ENCODE results near the gene PTGES3. TPM values are rescaled to one million over a fixed set of nuclear protein-coding genes. Genes with fewer than 3 reads are reported as not detected.

The PTGES3 gene
- total and polyA plus RNA-seq, 10 of the 15 experiments (the other 5 are each of a cell fraction or from before 2014, with no cell fraction given), result 117 to 520 (median 175) TPM

DNA sequence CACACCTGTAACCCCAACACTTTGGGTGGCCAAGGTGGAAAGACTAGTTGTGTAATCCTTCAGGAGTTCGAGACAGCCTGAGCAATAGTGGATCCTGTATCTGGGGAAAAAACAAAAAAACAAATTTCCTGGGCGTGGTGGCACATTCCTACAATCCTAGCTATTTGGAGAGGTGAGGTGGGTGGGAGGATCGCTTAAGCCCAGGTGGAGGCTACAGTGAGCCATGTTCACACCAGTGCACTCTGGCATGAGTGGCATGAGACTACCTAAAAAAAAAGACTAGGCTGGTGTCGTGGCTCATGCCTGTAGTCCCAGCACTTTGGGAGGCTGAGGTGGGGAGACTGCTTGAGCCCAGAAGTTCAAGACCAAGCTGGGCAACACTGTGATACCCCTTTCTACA is 17.2 kb downstream of the PTGES3 start (continued):
- TF ChIP-seq MAX (IDR thresholded peaks at IDR 0.05; ENCODE audit: low read depth, low read length), result no peak
- TF ChIP-seq SKIL (IDR thresholded peaks at IDR 0.05; ENCODE audit: low read depth, poor library complexity, severe bottlenecking), result no peak
- no peak for TF ChIP-seq ZNF217 (IDR thresholded peaks at IDR 0.05)
- TF ChIP-seq ZNF207 (IDR thresholded peaks at IDR 0.05; ENCODE audit: borderline replicate concordance), result no peak
- no peak for TF ChIP-seq CBX3 (IDR thresholded peaks at IDR 0.05; ENCODE audit: borderline replicate concordance, low read depth)
- TF ChIP-seq PAX5 (IDR thresholded peaks at IDR 0.05; ENCODE audit: borderline replicate concordance, low read depth, low read length), result no peak

- DNase-seq (ENCODE audit: low read depth, low spot score) (no peak), FAIRE-seq (no peak), ATAC-seq (no peak)
- H3K4me3 ChIP-seq, result no peak overlapping the region
- peaks cover 15 to 56% of the 10 kb centered on the region in 2 experiments for H3K36me3 ChIP-seq (ENCODE audit: control insufficient read depth in 2 of 2, insufficient read depth in 2 of 2, low read length in 1 of 2)
- H3K27ac ChIP-seq (ENCODE audit: control insufficient read depth, insufficient read depth), result no peak overlapping the region
- H3K27me3 ChIP-seq (replicated peaks in 1 of 2; ENCODE audit: control insufficient read depth in 2 of 2, insufficient read depth in 2 of 2, low read length in 1 of 2), result no peaks in the 10 kb centered on the region
- no peaks in the 10 kb centered on the region for H4K20me1 ChIP-seq (ENCODE audit: control insufficient read depth, insufficient read depth)
- BruUV-seq (replicated peaks), result no TSS peak
- H3K9me3 ChIP-seq (replicated peaks; ENCODE audit: control insufficient read depth, insufficient read depth, low read length), result no peaks in the 10 kb centered on the region
- H2AFZ ChIP-seq (ENCODE audit: control insufficient read depth, low read depth, low read length), result no peak overlapping the region
- ChIA-PET POLR2A (interaction anchor here (0.9 kb wide), 1 partner anchor 11 kb away, joined by 3 read pairs; no protein-coding TSS in a partner anchor), CTCF (interaction anchor here (1.2 kb wide), 1 partner anchor 16 kb away, joined by 3 read pairs; no protein-coding TSS in a partner anchor), RAD21 (ENCODE audit: unreplicated experiment) (interaction anchor here (0.6 to 1.7 kb wide), 2 partner anchors 9 to 15 kb away, joined by 3 to 4 read pairs; no protein-coding TSS in a partner anchor), SMC1A (ENCODE audit: uncharacterized antibody, unreplicated experiment) (interaction anchor here (1.0 to 3.0 kb wide), 4 partner anchors 9 to 57 kb away, joined by 3 to 15 read pairs (median 4); partner anchors contain the start of gene NACA)
- in situ Hi-C loops (cut with MboI), result no loop called here
- 37% methylated on average over 2 of the region's 2 CpGs for WGBS (ENCODE audit: insufficient coverage, insufficient replicate concordance, low lambda C conversion rate, missing lambda C conversion rate)
- H3K9ac ChIP-seq (ENCODE audit: control insufficient read depth, insufficient read depth, low read length), result no peak overlapping the region
- peaks cover 27% of the 10 kb centered on the region for H3K79me2 ChIP-seq (ENCODE audit: control insufficient read depth, insufficient read depth, low read length)
- intact Hi-C loops (cut with micrococcal nuclease; ENCODE audit: unreplicated experiment), result no loop called here
- H3K4me1 ChIP-seq (ENCODE audit: control insufficient read depth, insufficient read depth, low read length), result no peaks in the 10 kb centered on the region
- TF ChIP-seq ZNF207 (IDR thresholded peaks at IDR 0.05; ENCODE audit: borderline replicate concordance) (no peak), CREM (IDR thresholded peaks at IDR 0.05; ENCODE audit: low read depth) (no peak), MXI1 (IDR thresholded peaks at IDR 0.05; ENCODE audit: low read depth, low read length) (no peak), JUNB (IDR thresholded peaks at IDR 0.05) (no peak), RELB (IDR thresholded peaks at IDR 0.05; ENCODE audit: low read depth) (no peak), IRF5 (IDR thresholded peaks at IDR 0.05; ENCODE audit: borderline replicate concordance) (no peak), RCOR1 (conservative IDR thresholded peaks at IDR 0.05; ENCODE audit: low read depth, low read length) (no peak), SREBF1 (IDR thresholded peaks at IDR 0.05; ENCODE audit: low read length) (no peak)
- TF ChIP-seq, protein P1, sequence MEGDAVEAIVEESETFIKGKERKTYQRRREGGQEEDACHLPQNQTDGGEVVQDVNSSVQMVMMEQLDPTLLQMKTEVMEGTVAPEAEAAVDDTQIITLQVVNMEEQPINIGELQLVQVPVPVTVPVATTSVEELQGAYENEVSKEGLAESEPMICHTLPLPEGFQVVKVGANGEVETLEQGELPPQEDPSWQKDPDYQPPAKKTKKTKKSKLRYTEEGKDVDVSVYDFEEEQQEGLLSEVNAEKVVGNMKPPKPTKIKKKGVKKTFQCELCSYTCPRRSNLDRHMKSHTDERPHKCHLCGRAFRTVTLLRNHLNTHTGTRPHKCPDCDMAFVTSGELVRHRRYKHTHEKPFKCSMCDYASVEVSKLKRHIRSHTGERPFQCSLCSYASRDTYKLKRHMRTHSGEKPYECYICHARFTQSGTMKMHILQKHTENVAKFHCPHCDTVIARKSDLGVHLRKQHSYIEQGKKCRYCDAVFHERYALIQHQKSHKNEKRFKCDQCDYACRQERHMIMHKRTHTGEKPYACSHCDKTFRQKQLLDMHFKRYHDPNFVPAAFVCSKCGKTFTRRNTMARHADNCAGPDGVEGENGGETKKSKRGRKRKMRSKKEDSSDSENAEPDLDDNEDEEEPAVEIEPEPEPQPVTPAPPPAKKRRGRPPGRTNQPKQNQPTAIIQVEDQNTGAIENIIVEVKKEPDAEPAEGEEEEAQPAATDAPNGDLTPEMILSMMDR (IDR thresholded peaks at IDR 0.05 in 2 of 3, conservative IDR thresholded peaks at IDR 0.05 in 1 of 3; ENCODE audit: control insufficient read depth in 2 of 3, extremely low read depth in 1 of 3, insufficient read depth in 1 of 3, low read depth in 3 of 3, low read length in 3 of 3), result no peak
- H3K4me2 ChIP-seq (ENCODE audit: control insufficient read depth, insufficient read depth), result no peak overlapping the region
Observed at GRCh38 chr12:56668197-56668457, 20.0 kb downstream of the PTGES3 start.
